Gastrocnemius medialis (tissue), 4 donors: Measurements from ENCODE around the gene NUDCD2. TPM values are rescaled to one million over a fixed set of nuclear protein-coding genes. Genes with fewer than 3 reads are reported as not detected.

Experiments
- ATAC-seq, 2 donors: fragments of 150-250 bp; one replicate each; pipeline ENCODE4 v1.9.1; 2016
- DNase-seq, 2 donors: peaks; one replicate each; pipeline ENCODE4 v3.0.0-alpha.2; 2019
- H3K27ac ChIP-seq, 4 donors: fragments of 200-600 bp; sonication (generic); 1 replicate in 1 of 4; 2 replicates in 3 of 4; pipeline ENCODE4 v1.5.1; 2016 to 2018; ENCODE audit warnings: mild to moderate bottlenecking in 2 of 4, moderate library complexity in 1 of 4
- H3K27me3 ChIP-seq, 3 donors: fragments of 200-600 bp; sonication (generic) in 2 of 3; 1 replicate in 1 of 3; 2 replicates in 2 of 3; pipeline versions ENCODE4 v1.5.1 to v1.6.0; 2016 to 2019; ENCODE audit warnings: mild to moderate bottlenecking in 1 of 3, moderate library complexity in 1 of 3
- H3K36me3 ChIP-seq, 2 donors: fragments of 200-600 bp; sonication (generic) in 1 of 2; one replicate each; pipeline ENCODE4 v1.5.1; 2017 to 2018
- H3K4me1 ChIP-seq, 2 donors: fragments of 200-600 bp; sonication (generic) in 1 of 2; one replicate each; pipeline ENCODE4 v1.5.1; 2016 to 2017; ENCODE audit warnings: mild to moderate bottlenecking in 2 of 2
- H3K4me3 ChIP-seq, 4 donors: fragments of 200-600 bp; sonication (generic) in 3 of 4; 1 replicate in 1 of 4; 2 replicates in 3 of 4; pipeline ENCODE4 v1.5.1; 2016 to 2019; ENCODE audit warnings: mild to moderate bottlenecking in 2 of 4
- H3K9me3 ChIP-seq, 3 donors: fragments of 200-600 bp; sonication (generic) in 2 of 3; 1 replicate in 1 of 3; 2 replicates in 2 of 3; pipeline ENCODE4 v1.5.1; 2016 to 2019
- POLR2A ChIP-seq, 2 donors: fragments of 450-650 bp; IDR thresholded peaks; one replicate each; pipeline ENCODE4 v1.6.1; 2017; ENCODE audit warnings: antibody characterized with exemption in 2 of 2, mild to moderate bottlenecking in 2 of 2, moderate library complexity in 2 of 2
- in situ Hi-C, 4 donors: fragments of 200-750 bp; cut with MboI; loops; one replicate each; pipeline versions ENCODE4 v1.15.0 to v1.8.0; 2017; ENCODE audit warnings: low sequenced_read_pairs in 4 of 4
- intact Hi-C: fragments of 100-400 bp; cut with DNase I; formaldehyde crosslinking; loops from one replicate; pipeline ENCODE4 v1.15.1; 2023; ENCODE audit warnings: low total_unique reads
- total RNA-seq, 4 donors: library from RNA; depleted of rRNA; stranded (reverse); fragments of >200 nt; gene quantifications; one replicate each; pipeline versions ENCODE4 v1.1.0 to v1.2.3, GENCODE V29; 2016
- TF ChIP-seq, protein P1 (sequence below), 5 experiments: fragments of 450-650 bp in 3 of 5; fragments of 200-600 bp in 2 of 5; sonication (generic) in 2 of 5; IDR thresholded peaks in 4 of 5; conservative IDR thresholded peaks in 1 of 5; 1 replicate in 4 of 5; 2 replicates in 1 of 5; pipeline ENCODE4 v1.5.1; 2016 to 2019; ENCODE audit warnings: antibody characterized with exemption in 5 of 5, mild to moderate bottlenecking in 3 of 5, moderate library complexity in 3 of 5

NUDCD2 gene
- total RNA-seq, 4 donors from 2014 or later = 4.2 to 9.1 (median 5.1) TPM

GRCh38 chr5:163463063-163463435 lies 3.1 kb upstream of the NUDCD2 start:
- ATAC-seq = no peak
- DNase-seq = no peak
- Histone ChIP-seq H3K27ac (no peak overlapping the region), H3K4me1 (peaks cover 24 to 25% of the 10 kb centered on the region in 2 donors), H3K27me3 (no peaks in the 10 kb centered on the region), H3K4me3 (no peak overlapping the region), H3K36me3 (no peaks in the 10 kb centered on the region), H3K9me3 (no peaks in the 10 kb centered on the region)
- intact Hi-C loops = no loop called here
- no peak for TF ChIP-seq POLR2A (IDR thresholded peaks at IDR 0.05)
- TF ChIP-seq, protein P1, sequence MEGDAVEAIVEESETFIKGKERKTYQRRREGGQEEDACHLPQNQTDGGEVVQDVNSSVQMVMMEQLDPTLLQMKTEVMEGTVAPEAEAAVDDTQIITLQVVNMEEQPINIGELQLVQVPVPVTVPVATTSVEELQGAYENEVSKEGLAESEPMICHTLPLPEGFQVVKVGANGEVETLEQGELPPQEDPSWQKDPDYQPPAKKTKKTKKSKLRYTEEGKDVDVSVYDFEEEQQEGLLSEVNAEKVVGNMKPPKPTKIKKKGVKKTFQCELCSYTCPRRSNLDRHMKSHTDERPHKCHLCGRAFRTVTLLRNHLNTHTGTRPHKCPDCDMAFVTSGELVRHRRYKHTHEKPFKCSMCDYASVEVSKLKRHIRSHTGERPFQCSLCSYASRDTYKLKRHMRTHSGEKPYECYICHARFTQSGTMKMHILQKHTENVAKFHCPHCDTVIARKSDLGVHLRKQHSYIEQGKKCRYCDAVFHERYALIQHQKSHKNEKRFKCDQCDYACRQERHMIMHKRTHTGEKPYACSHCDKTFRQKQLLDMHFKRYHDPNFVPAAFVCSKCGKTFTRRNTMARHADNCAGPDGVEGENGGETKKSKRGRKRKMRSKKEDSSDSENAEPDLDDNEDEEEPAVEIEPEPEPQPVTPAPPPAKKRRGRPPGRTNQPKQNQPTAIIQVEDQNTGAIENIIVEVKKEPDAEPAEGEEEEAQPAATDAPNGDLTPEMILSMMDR (IDR thresholded peaks at IDR 0.05 in 4 of 5, conservative IDR thresholded peaks at IDR 0.05 in 1 of 5) = no peak
- in situ Hi-C loops = no loop called here

GRCh38 chr5:163460562-163461171 lies 765 bp upstream of the NUDCD2 start, which contains the start of gene HMMR:
HMMR (plus strand) TSS chr5:163460632; CDS start chr5:163460693, 61 bp downstream.
- Histone ChIP-seq H3K36me3 (peaks cover 0 to 4% of the 10 kb centered on the region in 2 donors), H3K4me3 (peak within 1 kb of the TSS; percentile 63 to 91 (median 76)), H3K9me3 (no peaks in the 10 kb centered on the region), H3K4me1 (peaks cover 26 to 27% of the 10 kb centered on the region in 2 donors), H3K27ac (peak within 1 kb of the TSS; percentile 94 to 97 (median 96)), H3K27me3 (no peaks in the 10 kb centered on the region)
- in situ Hi-C loops (no loop called here), intact Hi-C loops (loop anchor here (1.0 kb wide), 2 partner anchors 23 to 45 kb away; partner anchors contain the start of genes CCNG1 and MAT2B)
- TF ChIP-seq POLR2A (IDR thresholded peaks at IDR 0.05) = no peak
- TF ChIP-seq, protein P1 (IDR thresholded peaks at IDR 0.05 in 4 of 5, conservative IDR thresholded peaks at IDR 0.05 in 1 of 5) = no peak
- no peak for DNase-seq
- ATAC-seq = no peak

DNA sequence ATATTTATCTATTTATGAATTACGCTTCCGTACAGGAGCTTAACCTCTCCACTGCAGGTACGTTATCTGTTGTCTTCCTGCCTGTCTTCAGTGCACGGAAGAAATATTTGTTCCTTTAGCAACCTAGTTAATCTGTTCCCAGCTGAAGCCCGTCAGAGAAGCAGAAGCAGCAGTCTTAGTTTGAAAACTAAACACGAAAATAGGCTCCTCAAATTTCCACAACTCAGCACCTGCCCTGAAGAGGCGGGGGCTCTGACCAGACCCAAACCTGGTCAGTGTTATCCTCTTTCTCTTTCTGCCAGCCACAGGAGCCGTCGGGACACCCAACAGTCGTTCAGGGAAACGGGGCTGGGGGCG lies 462 bp downstream of the NUDCD2 start:
- Histone ChIP-seq H3K36me3 (peaks cover 0 to 16% of the 10 kb centered on the region in 2 donors), H3K4me3 (peak overlapping the region; percentile 63 to 91 (median 76)), H3K27ac (peak overlapping the region; percentile 94 to 97 (median 96)), H3K4me1 (peaks cover 26 to 27% of the 10 kb centered on the region in 2 donors), H3K9me3 (no peaks in the 10 kb centered on the region), H3K27me3 (no peaks in the 10 kb centered on the region)
- peak; percentile 25 to 42 for ATAC-seq
- intact Hi-C loops (no loop called here), in situ Hi-C loops (loop anchor here in 2 of 4 donors (5.0 to 10.0 kb wide), 2 partner anchors 45 to 53 kb away; partner anchors contain the start of gene MAT2B (in 1 of the 2))
- TF ChIP-seq, protein P1 (IDR thresholded peaks at IDR 0.05 in 4 of 5, conservative IDR thresholded peaks at IDR 0.05 in 1 of 5) = no peak
- TF ChIP-seq POLR2A (IDR thresholded peaks at IDR 0.05) = no peak
- DNase-seq = no peak

DNA sequence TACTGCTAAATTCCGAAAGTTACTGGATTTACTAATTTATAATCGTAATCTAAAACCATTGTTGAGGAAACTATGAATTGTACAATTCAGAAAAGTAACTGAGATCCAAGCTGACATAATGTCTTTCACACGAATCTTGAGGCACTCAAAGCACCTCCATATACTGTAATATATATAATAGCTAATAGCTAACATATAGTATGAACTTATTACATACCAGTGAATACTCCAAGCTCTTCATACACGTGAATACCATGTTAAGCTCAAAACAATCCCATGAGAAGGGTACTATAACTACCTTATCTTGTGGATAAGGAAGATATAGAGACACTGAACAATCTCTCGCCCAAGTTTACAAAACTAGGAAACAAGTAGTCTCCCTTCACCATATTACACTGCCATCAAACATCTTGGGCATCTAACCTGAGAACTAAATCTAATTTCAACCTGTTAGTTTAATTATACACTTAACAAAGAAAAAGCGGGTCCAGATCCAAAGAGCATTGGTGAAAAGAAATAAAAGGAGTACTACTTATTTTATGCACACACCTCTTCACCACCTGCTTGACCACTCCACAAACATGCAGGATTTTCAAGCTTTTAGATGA lies 1.0 kb downstream of the NUDCD2 start:
- no peaks in the 10 kb centered on the region for H3K27me3 ChIP-seq
- in situ Hi-C loops = loop anchor here in 2 of 4 donors (5.0 to 10.0 kb wide), 2 partner anchors 46 to 53 kb away; partner anchors contain the start of gene MAT2B (in 1 of the 2)
- peaks cover 0 to 22% of the 10 kb centered on the region in 2 donors for H3K36me3 ChIP-seq
- H3K9me3 ChIP-seq = no peaks in the 10 kb centered on the region
- no peak for ATAC-seq
- intact Hi-C loops = no loop called here
- peak overlapping the region; percentile 63 to 91 (median 76) for H3K4me3 ChIP-seq
- TF ChIP-seq, protein P1 (IDR thresholded peaks at IDR 0.05 in 4 of 5, conservative IDR thresholded peaks at IDR 0.05 in 1 of 5) = no peak
- TF ChIP-seq POLR2A (IDR thresholded peaks at IDR 0.05) = no peak
- peaks cover 26 to 27% of the 10 kb centered on the region in 2 donors for H3K4me1 ChIP-seq
- no peak for DNase-seq
- peak overlapping the region; percentile 94 to 97 (median 96) for H3K27ac ChIP-seq
